Testis (tissue), 3 donors: ENCODE results near the gene MBD6. TPM values are rescaled to one million over a fixed set of nuclear protein-coding genes. Genes with fewer than 3 reads are reported as not detected.
"Not testable (repeated sequence)": the region's sequence is repeated elsewhere in the genome, so short reads cannot be mapped to it uniquely, and the experiment has no call there.

Experiments used
- DNase-seq: peaks from one replicate; pipeline ENCODE4 v3.0.0-alpha.2; 2019
- H3K27ac ChIP-seq, 2 donors: fragments of 200-600 bp; sonication (generic); one replicate each; pipeline ENCODE4 v1.5.1; 2019
- H3K27me3 ChIP-seq: fragments of 200-600 bp; sonication (generic); one replicate; pipeline ENCODE4 v1.5.1; 2019
- H3K36me3 ChIP-seq: fragments of 200-600 bp; sonication (generic); one replicate; pipeline ENCODE4 v1.5.1; 2017; ENCODE audit warnings: low read depth; ENCODE audit errors: missing control alignments
- H3K4me1 ChIP-seq: fragments of 200-600 bp; sonication (generic); one replicate; pipeline ENCODE4 v1.5.1; 2019
- H3K4me3 ChIP-seq, 2 donors: fragments of 200-600 bp; sonication (generic); one replicate each; pipeline ENCODE4 v1.5.1; 2017 to 2019
- H3K9me3 ChIP-seq: fragments of 200-600 bp; sonication (generic); one replicate; pipeline ENCODE4 v1.5.1; 2017
- POLR2A ChIP-seq: fragments of 450-650 bp; IDR thresholded peaks from one replicate; pipeline ENCODE4 v1.6.1; 2017; ENCODE audit warnings: antibody characterized with exemption, mild to moderate bottlenecking, moderate library complexity
- WGBS, 2 donors: methylation state at CpG; one replicate each; pipeline ENCODE4 v1.1.5; 2018; 5-methylcytosine and 5-hydroxymethylcytosine counted together
- intact Hi-C: fragments of 100-400 bp; cut with DNase I; formaldehyde crosslinking; loops from one replicate; pipeline ENCODE4 v1.15.1; 2023; ENCODE audit warnings: low total_unique reads
- polyA plus RNA-seq: library from polyadenylated mRNA; stranded (reverse); fragments of 350-450 nt; fragmentation: Illumina TruSeq; extraction: RNeasy Lipid Tissue Mini Kit (QIAGEN cat#74804); gene quantifications from one replicate; pipeline ENCODE4 v1.2.3, GENCODE V29; 2014; ENCODE audit warnings: low read depth, low replicate concordance; ENCODE audit not compliant: insufficient read depth
- total RNA-seq, 2 donors: library from RNA; depleted of rRNA; stranded (reverse); fragments of >200 nt; gene quantifications; one replicate each; pipeline ENCODE4 v1.2.3, GENCODE V29; 2016
- TF ChIP-seq, protein P1 (sequence below), 3 experiments: fragments of 450-650 bp in 2 of 3; fragments of 200-600 bp in 1 of 3; sonication (generic) in 1 of 3; IDR thresholded peaks; one replicate each; pipeline ENCODE4 v1.5.1; 2016 to 2019; ENCODE audit warnings: antibody characterized with exemption in 3 of 3, mild to moderate bottlenecking in 2 of 3, moderate library complexity in 1 of 3

Gene MBD6
- total and polyA plus RNA-seq, 3 donors from 2014 or later: 84.7 to 130 (median 86.6) TPM

DNA sequence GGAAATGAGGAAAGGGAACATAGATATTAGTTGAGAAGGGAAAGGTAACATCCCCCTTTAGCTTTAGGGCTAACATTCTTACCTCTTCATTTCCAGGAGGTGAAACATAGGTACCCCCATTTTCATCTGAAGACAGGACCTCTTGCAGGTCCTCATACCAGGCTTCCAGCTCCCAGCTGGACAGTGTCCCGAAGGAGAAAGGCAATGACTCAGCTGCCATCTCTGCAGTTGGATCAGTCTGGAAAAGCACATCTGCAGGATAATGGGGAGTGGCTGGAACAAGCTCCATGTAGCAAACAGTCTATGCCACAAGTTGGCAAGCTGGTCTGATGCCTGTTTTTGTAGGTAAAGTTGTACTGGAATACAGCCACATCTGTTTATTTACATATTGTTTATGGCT is 5.4 kb upstream of the MBD6 start:
- Histone ChIP-seq H3K36me3 (no peaks in the 10 kb centered on the region), H3K27me3 (no peaks in the 10 kb centered on the region), H3K27ac (peak overlapping the region in 1 of 2 donors; percentile 99), H3K9me3 (no peaks in the 10 kb centered on the region), H3K4me1 (peaks cover 28% of the 10 kb centered on the region), H3K4me3 (no peak overlapping the region)
- intact Hi-C loops: no loop called here
- 0 to 38% methylated on average over 1 of the region's 1 CpG for WGBS, 2 donors
- DNase-seq: no peak
- no peak for TF ChIP-seq POLR2A
- TF ChIP-seq, protein P1, sequence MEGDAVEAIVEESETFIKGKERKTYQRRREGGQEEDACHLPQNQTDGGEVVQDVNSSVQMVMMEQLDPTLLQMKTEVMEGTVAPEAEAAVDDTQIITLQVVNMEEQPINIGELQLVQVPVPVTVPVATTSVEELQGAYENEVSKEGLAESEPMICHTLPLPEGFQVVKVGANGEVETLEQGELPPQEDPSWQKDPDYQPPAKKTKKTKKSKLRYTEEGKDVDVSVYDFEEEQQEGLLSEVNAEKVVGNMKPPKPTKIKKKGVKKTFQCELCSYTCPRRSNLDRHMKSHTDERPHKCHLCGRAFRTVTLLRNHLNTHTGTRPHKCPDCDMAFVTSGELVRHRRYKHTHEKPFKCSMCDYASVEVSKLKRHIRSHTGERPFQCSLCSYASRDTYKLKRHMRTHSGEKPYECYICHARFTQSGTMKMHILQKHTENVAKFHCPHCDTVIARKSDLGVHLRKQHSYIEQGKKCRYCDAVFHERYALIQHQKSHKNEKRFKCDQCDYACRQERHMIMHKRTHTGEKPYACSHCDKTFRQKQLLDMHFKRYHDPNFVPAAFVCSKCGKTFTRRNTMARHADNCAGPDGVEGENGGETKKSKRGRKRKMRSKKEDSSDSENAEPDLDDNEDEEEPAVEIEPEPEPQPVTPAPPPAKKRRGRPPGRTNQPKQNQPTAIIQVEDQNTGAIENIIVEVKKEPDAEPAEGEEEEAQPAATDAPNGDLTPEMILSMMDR (IDR thresholded peaks at IDR 0.05): no peak

DNA sequence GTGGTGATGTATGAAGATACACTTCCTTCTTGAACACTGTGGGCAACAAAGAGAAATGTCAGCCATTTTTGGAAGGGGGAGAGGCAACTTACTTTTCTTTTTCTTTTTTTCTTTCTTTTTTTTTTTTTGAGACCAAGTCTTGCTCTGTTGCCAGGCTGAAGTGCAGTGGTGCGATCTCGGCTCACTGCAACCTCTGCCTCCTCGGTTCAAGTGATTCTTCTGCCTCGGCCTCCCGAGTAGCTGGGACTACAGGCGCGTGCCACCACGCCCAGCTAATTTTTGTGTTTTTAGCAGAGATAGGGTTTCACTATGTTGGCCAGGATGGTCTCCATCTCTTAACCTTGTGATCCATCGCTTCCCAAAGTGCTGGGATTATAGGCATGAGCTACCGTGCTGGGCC is 4.9 kb upstream of the MBD6 start:
- DNase-seq, H3K9me3 ChIP-seq, H3K4me3 ChIP-seq, H3K36me3 ChIP-seq, H3K27me3 ChIP-seq, intact Hi-C loops: not testable (repeated sequence)
- WGBS, 2 donors: 80 to 82% methylated on average over 10 of the region's 10 CpGs
- Histone ChIP-seq H3K4me1 (peaks cover 28% of the 10 kb centered on the region), H3K27ac (peak overlapping the region in 1 of 2 donors; percentile 99)

DNA sequence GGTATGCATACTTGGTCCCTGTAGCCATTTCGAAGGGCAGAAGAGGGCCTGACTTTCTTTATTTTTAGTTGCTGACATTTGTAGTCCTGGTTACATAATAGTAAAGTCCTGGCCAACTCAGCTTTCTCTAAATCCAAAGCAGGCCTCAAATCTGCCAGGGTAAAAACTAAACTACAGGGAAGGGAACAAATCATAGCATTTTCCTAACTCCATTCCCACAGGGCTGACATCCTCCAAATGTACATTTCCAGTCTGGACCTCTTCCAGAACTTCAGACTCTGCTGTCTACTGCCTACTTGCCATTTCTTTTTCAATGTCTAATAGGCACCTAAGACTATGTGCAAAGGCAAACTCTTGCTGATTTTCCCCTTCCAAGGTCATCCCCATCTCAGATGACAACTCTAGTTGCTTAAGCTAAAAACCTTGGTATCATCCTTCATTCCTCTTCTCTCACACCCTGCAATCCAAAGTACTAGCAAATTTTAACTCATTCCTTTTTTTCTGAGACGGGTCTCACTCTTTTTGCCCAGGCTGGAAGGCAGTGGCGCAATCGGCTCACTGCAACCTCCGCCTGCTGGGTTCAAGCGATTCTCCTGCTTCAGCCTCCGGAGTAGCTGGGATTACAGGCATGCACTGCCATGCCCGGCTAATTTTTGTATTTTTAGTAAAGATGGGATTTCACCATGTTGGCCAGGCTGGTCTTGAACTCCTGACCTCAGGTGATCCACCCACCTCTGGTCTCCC is 4.3 kb upstream of the MBD6 start:
- TF ChIP-seq, protein P1 (IDR thresholded peaks at IDR 0.05): no peak
- no peak for TF ChIP-seq POLR2A
- no peak for DNase-seq
- intact Hi-C loops: no loop called here
- 71 to 84% methylated on average over 8 of the region's 8 CpGs for WGBS, 2 donors
- H3K27ac ChIP-seq: peak overlapping the region in 1 of 2 donors; percentile 99
- H3K4me3 ChIP-seq: no peak overlapping the region
- H3K36me3 ChIP-seq: no peaks in the 10 kb centered on the region
- peaks cover 30% of the 10 kb centered on the region for H3K4me1 ChIP-seq
- H3K27me3 ChIP-seq: no peaks in the 10 kb centered on the region
- no peaks in the 10 kb centered on the region for H3K9me3 ChIP-seq

DNA sequence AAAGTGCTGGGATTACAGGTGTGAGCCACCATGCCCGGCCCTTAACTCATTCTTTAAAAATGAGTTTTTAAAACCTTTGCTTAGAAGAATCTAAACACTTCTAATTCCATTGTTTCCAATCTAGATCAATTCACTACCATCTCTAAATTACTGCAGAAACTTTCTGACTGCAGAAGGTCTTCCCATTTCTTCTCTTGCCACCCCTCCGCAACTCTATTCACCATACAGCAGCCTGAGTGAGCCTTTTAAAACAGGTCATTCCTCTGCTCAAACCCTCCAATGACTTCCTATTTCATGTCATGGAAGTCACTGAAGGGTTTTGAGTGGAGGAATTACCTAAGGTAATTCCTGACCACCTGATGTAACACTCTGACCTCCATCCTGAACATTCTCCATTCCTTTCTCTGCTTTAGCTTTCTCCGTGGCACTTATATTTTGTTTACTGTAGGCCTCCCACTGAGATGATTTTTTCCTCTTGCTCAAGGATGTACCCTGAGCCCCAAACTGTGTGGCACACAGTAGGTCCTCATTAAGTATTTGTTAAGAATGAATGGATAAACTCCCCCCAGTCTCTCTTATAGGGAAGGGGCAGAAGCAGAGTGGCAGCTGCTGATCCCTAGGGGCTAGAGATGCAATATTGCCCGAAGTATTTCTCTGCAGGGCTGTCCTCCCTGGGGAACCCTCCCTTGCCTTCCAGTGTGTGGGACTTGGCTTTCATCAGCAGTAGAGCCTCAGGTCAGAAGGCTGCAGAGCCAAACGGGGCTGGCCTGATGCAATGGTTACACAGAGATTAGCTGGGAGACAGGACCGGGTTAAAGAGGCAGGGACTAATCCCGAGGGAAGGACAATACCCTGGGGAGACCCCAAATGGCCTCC is 3.5 kb upstream of the MBD6 start:
- 28 to 32% methylated on average over 7 of the region's 7 CpGs for WGBS, 2 donors
- H3K27me3 ChIP-seq: no peaks in the 10 kb centered on the region
- no peaks in the 10 kb centered on the region for H3K36me3 ChIP-seq
- peaks cover 38% of the 10 kb centered on the region for H3K4me1 ChIP-seq
- no peaks in the 10 kb centered on the region for H3K9me3 ChIP-seq
- peak; percentile 26 for DNase-seq
- H3K4me3 ChIP-seq: peak overlapping the region; percentile 90 to 97
- intact Hi-C loops: no loop called here
- TF ChIP-seq, protein P1 (IDR thresholded peaks at IDR 0.05): no peak
- TF ChIP-seq POLR2A: no peak
- H3K27ac ChIP-seq: peak overlapping the region; percentile 97 to 99

DNA sequence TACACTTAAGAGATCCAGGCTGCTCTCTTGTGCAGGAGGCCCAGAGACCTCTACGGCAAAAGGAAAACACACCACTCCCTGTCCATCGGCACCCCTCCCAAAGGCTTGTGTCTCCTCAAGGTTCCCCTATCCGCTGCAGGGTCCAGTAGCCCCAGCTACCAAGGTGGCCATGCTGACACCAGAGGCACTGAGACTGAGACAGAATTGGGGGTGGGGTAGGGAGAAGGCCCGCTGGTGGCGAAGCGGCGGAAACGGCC is 2.9 kb upstream of the MBD6 start:
- 0% methylated on average over 3 to 8 of the region's 8 CpGs for WGBS, 2 donors
- DNase-seq: no peak

More for the DNA sequence above, 2.9 kb upstream of the MBD6 start:
- Histone ChIP-seq H3K4me1 (peaks cover 43% of the 10 kb centered on the region), H3K27me3 (no peaks in the 10 kb centered on the region), H3K36me3 (no peaks in the 10 kb centered on the region), H3K4me3 (peak overlapping the region; percentile 90 to 97), H3K27ac (peak overlapping the region; percentile 97 to 99), H3K9me3 (no peaks in the 10 kb centered on the region)
- TF ChIP-seq POLR2A: no peak
- TF ChIP-seq, protein P1 (IDR thresholded peaks at IDR 0.05): no peak
- intact Hi-C loops: no loop called here
